ENCODE measurements around the gene PXDN. TPM values are rescaled to one million over a fixed set of nuclear protein-coding genes. Genes with fewer than 3 reads are reported as not detected.

PXDN gene
- total RNA-seq, 1 donor from 2014 or later, result 459 TPM

GRCh38 chr2:1588051-1588977 lies 156.0 kb downstream of the PXDN start:
- no peak overlapping the region for H3K27ac Mint-ChIP-seq (ENCODE audit: unreplicated experiment)
- DNase-seq (ENCODE audit: extremely low spot score, unreplicated experiment), result no peak
- TF ChIP-seq CTCF (IDR thresholded peaks at IDR 0.05), result no peak
- no peaks in the 10 kb centered on the region for H3K9me3 Mint-ChIP-seq (ENCODE audit: unreplicated experiment)
- no peak overlapping the region for H3K4me3 Mint-ChIP-seq (ENCODE audit: unreplicated experiment)
- H3K36me3 Mint-ChIP-seq (ENCODE audit: unreplicated experiment), result no peaks in the 10 kb centered on the region
- H3K4me1 Mint-ChIP-seq (ENCODE audit: unreplicated experiment), result peaks cover 13% of the 10 kb centered on the region
- no peaks in the 10 kb centered on the region for H3K27me3 Mint-ChIP-seq (ENCODE audit: unreplicated experiment)

GRCh38 chr2:1586923-1587840 lies 157.1 kb downstream of the PXDN start:
- no peak overlapping the region for H3K27ac Mint-ChIP-seq (ENCODE audit: unreplicated experiment)
- H3K4me1 Mint-ChIP-seq (ENCODE audit: unreplicated experiment), result peaks cover 13% of the 10 kb centered on the region
- DNase-seq (ENCODE audit: extremely low spot score, unreplicated experiment), result no peak
- H3K27me3 Mint-ChIP-seq (ENCODE audit: unreplicated experiment), result peaks cover 1% of the 10 kb centered on the region
- no peaks in the 10 kb centered on the region for H3K9me3 Mint-ChIP-seq (ENCODE audit: unreplicated experiment)
- no peak for TF ChIP-seq CTCF (IDR thresholded peaks at IDR 0.05)
- no peak overlapping the region for H3K4me3 Mint-ChIP-seq (ENCODE audit: unreplicated experiment)
- no peaks in the 10 kb centered on the region for H3K36me3 Mint-ChIP-seq (ENCODE audit: unreplicated experiment)

GRCh38 chr2:1586251-1586922 lies 157.9 kb downstream of the PXDN start:
- DNase-seq (ENCODE audit: extremely low spot score, unreplicated experiment), result no peak
- peaks cover 4% of the 10 kb centered on the region for H3K27me3 Mint-ChIP-seq (ENCODE audit: unreplicated experiment)
- no peak overlapping the region for H3K27ac Mint-ChIP-seq (ENCODE audit: unreplicated experiment)
- H3K4me1 Mint-ChIP-seq (ENCODE audit: unreplicated experiment), result peaks cover 13% of the 10 kb centered on the region
- TF ChIP-seq CTCF (IDR thresholded peaks at IDR 0.05), result no peak
- H3K9me3 Mint-ChIP-seq (ENCODE audit: unreplicated experiment), result no peaks in the 10 kb centered on the region
- no peak overlapping the region for H3K4me3 Mint-ChIP-seq (ENCODE audit: unreplicated experiment)
- peaks cover 2% of the 10 kb centered on the region for H3K36me3 Mint-ChIP-seq (ENCODE audit: unreplicated experiment)

GRCh38 chr2:1585635-1586034 lies 158.7 kb downstream of the PXDN start:
- peaks cover 13% of the 10 kb centered on the region for H3K4me1 Mint-ChIP-seq (ENCODE audit: unreplicated experiment)
- no peaks in the 10 kb centered on the region for H3K9me3 Mint-ChIP-seq (ENCODE audit: unreplicated experiment)
- no peak for DNase-seq (ENCODE audit: extremely low spot score, unreplicated experiment)
- no peak overlapping the region for H3K27ac Mint-ChIP-seq (ENCODE audit: unreplicated experiment)
- peaks cover 2% of the 10 kb centered on the region for H3K36me3 Mint-ChIP-seq (ENCODE audit: unreplicated experiment)
- TF ChIP-seq CTCF (IDR thresholded peaks at IDR 0.05), result no peak
- H3K4me3 Mint-ChIP-seq (ENCODE audit: unreplicated experiment), result no peak overlapping the region
- peaks cover 4% of the 10 kb centered on the region for H3K27me3 Mint-ChIP-seq (ENCODE audit: unreplicated experiment)

Measured in osteocyte (in vitro differentiated cells).